Transverse colon (tissue), 3 donors: Measurements from ENCODE around the gene NAT8.
"Not testable (repeated sequence)": the region's sequence is repeated elsewhere in the genome, so short reads cannot be mapped to it uniquely, and the experiment has no call there.

Experiments used
- CTCF ChIP-seq, 5 experiments: fragments of 200-600 bp in 3 of 5; fragments of 450-650 bp in 2 of 5; sonication (generic) in 3 of 5; IDR thresholded peaks; 1 replicate in 2 of 5; 2 replicates in 3 of 5; pipeline ENCODE4 v1.5.1; 2016 to 2017; ENCODE audit warnings: antibody characterized with exemption in 5 of 5, inconsistent platforms in 3 of 5, mild to moderate bottlenecking in 2 of 5, moderate library complexity in 1 of 5
- EP300 ChIP-seq: sonication (generic); formaldehyde crosslinking; IDR thresholded peaks from one replicate; pipeline ENCODE4 v1.6.1; 2017; ENCODE audit warnings: antibody characterized with exemption, low read depth
- POLR2A ChIP-seq: fragments of 450-650 bp; IDR thresholded peaks from one replicate; pipeline ENCODE4 v1.6.1; 2016; ENCODE audit warnings: antibody characterized with exemption, mild to moderate bottlenecking, moderate library complexity

GRCh38 chr2:73647690-73648089 is 5.5 kb upstream of the NAT8 start:
- not testable (repeated sequence) for TF ChIP-seq POLR2A; EP300; CTCF (IDR thresholded peaks at IDR 0.05)
